Type B pancreatic cell (in vitro differentiated cells): ENCODE data around the gene CRHR2. TPM values are rescaled to one million over a fixed set of nuclear protein-coding genes. Genes with fewer than 3 reads are reported as not detected.

Experiments used
- DNase-seq: peaks from one replicate; pipeline ENCODE4 v3.0.0; 2021; ENCODE audit warnings: mixed read lengths; ENCODE audit not compliant: unreplicated experiment; ENCODE audit errors: extremely low spot score
- H3K27ac Mint-ChIP-seq: 2 replicates; pipeline ENCODE4 v1.8.0; 2021; ENCODE audit warnings: mild to moderate bottlenecking, mixed read lengths
- H3K27me3 Mint-ChIP-seq: 2 replicates; pipeline ENCODE4 v1.8.0; 2021; ENCODE audit warnings: mixed read lengths
- H3K36me3 Mint-ChIP-seq: 2 replicates; pipeline ENCODE4 v1.8.0; 2021; ENCODE audit warnings: mixed read lengths
- H3K4me1 Mint-ChIP-seq: one replicate; pipeline ENCODE4 v1.8.0; 2021; ENCODE audit warnings: mixed read lengths; ENCODE audit not compliant: unreplicated experiment
- H3K4me3 Mint-ChIP-seq: 2 replicates; pipeline ENCODE4 v1.8.0; 2021; ENCODE audit warnings: mild to moderate bottlenecking, mixed read lengths
- H3K9me3 Mint-ChIP-seq: 2 replicates; pipeline ENCODE4 v1.8.0; 2021; ENCODE audit warnings: mixed read lengths
- CTCF ChIP-seq: fragments of 200-600 bp; sonication (generic); conservative IDR thresholded peaks from 2 replicates; pipeline ENCODE4 v1.5.0; 2021; ENCODE audit warnings: antibody characterized with exemption, mild to moderate bottlenecking
- total RNA-seq: library from RNA; stranded (reverse); gene quantifications from 2 replicates; pipeline ENCODE4 v1.2.1, GENCODE V29; 2021; ENCODE audit warnings: low replicate concordance

The CRHR2 gene
- total RNA-seq, 1 donor from 2014 or later = 0.27 TPM

- H3K4me1 Mint-ChIP-seq = no peaks in the 10 kb centered on the region
- no peaks in the 10 kb centered on the region for H3K9me3 Mint-ChIP-seq
- no peak for DNase-seq
- H3K4me3 Mint-ChIP-seq = no peak overlapping the region
- H3K27me3 Mint-ChIP-seq = peaks cover 20% of the 10 kb centered on the region
- TF ChIP-seq CTCF = no peak
- no peak overlapping the region for H3K27ac Mint-ChIP-seq
- H3K36me3 Mint-ChIP-seq = no peaks in the 10 kb centered on the region
Observed at GRCh38 chr7:30662431-30662939, 19.8 kb downstream of the CRHR2 start.

- Mint-ChIP-seq H3K4me3 (no peak overlapping the region), H3K4me1 (no peaks in the 10 kb centered on the region), H3K36me3 (no peaks in the 10 kb centered on the region), H3K27ac (no peak overlapping the region), H3K9me3 (no peaks in the 10 kb centered on the region), H3K27me3 (peaks cover 21% of the 10 kb centered on the region)
- DNase-seq = no peak
- no peak for TF ChIP-seq CTCF
Observed at GRCh38 chr7:30661926-30662325, 20.3 kb downstream of the CRHR2 start.

- no peak for DNase-seq
- Mint-ChIP-seq H3K27me3 (peaks cover 21% of the 10 kb centered on the region), H3K36me3 (no peaks in the 10 kb centered on the region), H3K4me3 (no peak overlapping the region), H3K9me3 (no peaks in the 10 kb centered on the region), H3K4me1 (no peaks in the 10 kb centered on the region), H3K27ac (no peak overlapping the region)
- TF ChIP-seq CTCF = no peak
Observed at GRCh38 chr7:30660331-30661255, 21.7 kb downstream of the CRHR2 start.

GRCh38 chr7:30659312-30659711 lies 22.9 kb downstream of the CRHR2 start:
- H3K27me3 Mint-ChIP-seq = peaks cover 21% of the 10 kb centered on the region
- no peak overlapping the region for H3K4me3 Mint-ChIP-seq
- no peak overlapping the region for H3K27ac Mint-ChIP-seq
- no peaks in the 10 kb centered on the region for H3K4me1 Mint-ChIP-seq
- no peaks in the 10 kb centered on the region for H3K9me3 Mint-ChIP-seq
- no peak for TF ChIP-seq CTCF
- DNase-seq = no peak
- H3K36me3 Mint-ChIP-seq = no peaks in the 10 kb centered on the region

GRCh38 chr7:30658479-30659074 lies 23.7 kb downstream of the CRHR2 start:
- H3K27me3 Mint-ChIP-seq = peaks cover 21% of the 10 kb centered on the region
- H3K27ac Mint-ChIP-seq = no peak overlapping the region
- H3K9me3 Mint-ChIP-seq = no peaks in the 10 kb centered on the region
- DNase-seq = no peak
- TF ChIP-seq CTCF = no peak
- no peaks in the 10 kb centered on the region for H3K36me3 Mint-ChIP-seq
- no peaks in the 10 kb centered on the region for H3K4me1 Mint-ChIP-seq
- H3K4me3 Mint-ChIP-seq = no peak overlapping the region
